GM23338 (cell line): Measurements from ENCODE around the gene CNIH3. TPM values are rescaled to one million over a fixed set of nuclear protein-coding genes. Genes with fewer than 3 reads are reported as not detected.

Source experiments
- ATAC-seq: fragments of 200-7000 bp; cut with Tn5 transposase; 3 replicates; pipeline ENCODE4 v1.9.1; 2020
- DNase-seq: peaks from one replicate; pipeline ENCODE4 v3.0.0-alpha.2; 2015; ENCODE audit warnings: low spot score
- H2AFZ ChIP-seq: fragments of 200-600 bp; sonication (generic); 2 replicates; pipeline ENCODE4 v1.8.0; 2016; ENCODE audit warnings: antibody characterized with exemption, mild to moderate bottlenecking, moderate library complexity
- H3F3A ChIP-seq: fragments of 200-600 bp; sonication (generic); replicated peaks from 2 replicates; pipeline ENCODE4 v1.8.0; 2017; ENCODE audit warnings: antibody characterized with exemption, mixed run types, low read depth
- H3K27ac ChIP-seq: fragments of 200-600 bp; sonication (generic); 2 replicates; pipeline ENCODE4 v1.6.1; 2016; ENCODE audit warnings: low read depth
- H3K27me3 ChIP-seq: fragments of 200-600 bp; sonication (generic); 2 replicates; pipeline ENCODE4 v1.8.0; 2016; ENCODE audit warnings: mild to moderate bottlenecking, mixed run types, moderate library complexity; ENCODE audit not compliant: insufficient read depth
- H3K36me3 ChIP-seq: fragments of 200-600 bp; sonication (generic); 2 replicates; pipeline ENCODE4 v1.8.0; 2016; ENCODE audit warnings: mild to moderate bottlenecking; ENCODE audit not compliant: insufficient read depth
- H3K4me1 ChIP-seq: fragments of 200-600 bp; sonication (generic); 2 replicates; pipeline ENCODE4 v1.8.0; 2016; ENCODE audit warnings: mild to moderate bottlenecking, moderate library complexity; ENCODE audit not compliant: insufficient read depth
- H3K4me2 ChIP-seq: fragments of 200-600 bp; sonication (generic); 2 replicates; pipeline ENCODE4 v1.7.1; 2017; ENCODE audit warnings: mixed run types
- H3K4me3 ChIP-seq: fragments of 200-600 bp; sonication (generic); 2 replicates; pipeline ENCODE4 v1.6.1; 2016; ENCODE audit warnings: mixed run types
- H3K79me2 ChIP-seq: fragments of 200-600 bp; sonication (generic); replicated peaks from 2 replicates; pipeline ENCODE4 v1.8.0; 2017; ENCODE audit warnings: mild to moderate bottlenecking; ENCODE audit not compliant: insufficient read depth
- H3K9me2 ChIP-seq: fragments of 200-600 bp; sonication (generic); 2 replicates; pipeline ENCODE4 v1.8.0; 2017; ENCODE audit not compliant: insufficient read depth
- H4K20me1 ChIP-seq: fragments of 200-600 bp; sonication (generic); replicated peaks from 2 replicates; pipeline ENCODE4 v1.8.0; 2017; ENCODE audit warnings: mild to moderate bottlenecking; ENCODE audit not compliant: insufficient read depth
- H3K27ac Mint-ChIP-seq: 2 replicates; pipeline ENCODE4 v1.8.0; 2020; ENCODE audit warnings: inconsistent platforms, mild to moderate bottlenecking, moderate library complexity, mixed read lengths
- H3K27me3 Mint-ChIP-seq: 3 replicates; pipeline ENCODE4 v1.8.0; 2022; ENCODE audit warnings: low read depth, mild to moderate bottlenecking, moderate library complexity, mixed read lengths, inconsistent platforms; ENCODE audit not compliant: insufficient read depth, poor library complexity
- H3K36me3 Mint-ChIP-seq: 3 replicates; pipeline ENCODE4 v1.8.0; 2021; ENCODE audit warnings: low read depth, mild to moderate bottlenecking, inconsistent platforms, moderate library complexity, mixed read lengths
- H3K4me1 Mint-ChIP-seq: 3 replicates; pipeline ENCODE4 v1.8.0; 2020; ENCODE audit warnings: mild to moderate bottlenecking, inconsistent platforms, mixed read lengths
- H3K4me3 Mint-ChIP-seq: 3 replicates; pipeline ENCODE4 v1.8.0; 2021; ENCODE audit warnings: moderate library complexity, mild to moderate bottlenecking, inconsistent platforms, mixed read lengths
- H3K9me3 Mint-ChIP-seq: 3 replicates; pipeline ENCODE4 v1.8.0; 2020; ENCODE audit warnings: moderate library complexity, mild to moderate bottlenecking, inconsistent platforms, mixed read lengths
- CREB1 ChIP-seq: fragments of 250-450 bp; sonication (Bioruptor Pico); IDR thresholded peaks from 2 replicates; pipeline ENCODE4 v1.5.0; 2020; ENCODE audit warnings: low read depth, mild to moderate bottlenecking, moderate library complexity
- ETS1 ChIP-seq: IDR thresholded peaks from 2 replicates; pipeline ENCODE4 v1.6.1; 2016; ENCODE audit warnings: antibody characterized with exemption
- EZH2 ChIP-seq: fragments of 200-600 bp; sonication (generic); IDR thresholded peaks from one replicate; pipeline ENCODE4 v1.8.0; 2017; ENCODE audit warnings: antibody characterized with exemption, mild to moderate bottlenecking, low read depth; ENCODE audit not compliant: unreplicated experiment
- EZH2phosphoT487 ChIP-seq: fragments of 200-600 bp; sonication (generic); IDR thresholded peaks from one replicate; pipeline ENCODE4 v1.8.1; 2018; ENCODE audit warnings: antibody characterized with exemption; ENCODE audit not compliant: unreplicated experiment
- JUNB ChIP-seq: IDR thresholded peaks from one replicate; pipeline ENCODE4 v1.6.1; 2016; ENCODE audit warnings: antibody characterized with exemption; ENCODE audit not compliant: unreplicated experiment
- NANOG ChIP-seq: IDR thresholded peaks from 2 replicates; pipeline ENCODE4 v1.6.1; 2016; ENCODE audit warnings: antibody characterized with exemption, borderline replicate concordance
- POLR2AphosphoS5 ChIP-seq: IDR thresholded peaks from 2 replicates; pipeline ENCODE4 v1.6.1; 2016; ENCODE audit warnings: antibody characterized with exemption, low read depth
- REST ChIP-seq: IDR thresholded peaks from one replicate; pipeline ENCODE4 v1.6.1; 2018; ENCODE audit warnings: antibody characterized with exemption; ENCODE audit not compliant: unreplicated experiment
- STAT1 ChIP-seq: IDR thresholded peaks from one replicate; pipeline ENCODE4 v1.6.1; 2016; ENCODE audit warnings: antibody characterized with exemption; ENCODE audit not compliant: unreplicated experiment
- ZNF114 ChIP-seq: fragments of 250-450 bp; sonication (Bioruptor Pico); IDR thresholded peaks from 2 replicates; pipeline ENCODE4 v1.5.0; 2020; ENCODE audit warnings: mild to moderate bottlenecking, moderate library complexity
- ZNF331 ChIP-seq: fragments of 250-450 bp; sonication (Bioruptor Pico); IDR thresholded peaks from 2 replicates; pipeline ENCODE4 v1.5.0; 2020; ENCODE audit warnings: low read depth, mild to moderate bottlenecking, moderate library complexity
- ZNF462 ChIP-seq: fragments of 250-450 bp; sonication (Bioruptor Pico); IDR thresholded peaks from 2 replicates; pipeline ENCODE4 v1.5.0; 2020; ENCODE audit warnings: mild to moderate bottlenecking, moderate library complexity
- polyA plus RNA-seq: library from polyadenylated mRNA; unstranded; fragments of >200 nt; fragmentation: Nextera tagmentation; extraction: Ambion mirVana; gene quantifications from 2 replicates; pipeline ENCODE4 v1.2.1, GENCODE V29; 2016
- total RNA-seq: library from RNA; depleted of rRNA; stranded (reverse); fragments of >200 nt; shearing (Covaris generic); gene quantifications from 2 replicates; pipeline ENCODE4 v1.2.3, GENCODE V29; 2014
- TF ChIP-seq, protein P1 (sequence below), 2 experiments: fragments of 200-600 bp in 1 of 2; sonication (generic) in 1 of 2; conservative IDR thresholded peaks; 2 replicates each; pipeline versions ENCODE4 v1.5.1 to v1.6.1; 2016 to 2017; ENCODE audit warnings: antibody characterized with exemption in 2 of 2, low read depth in 2 of 2, mild to moderate bottlenecking in 2 of 2, moderate library complexity in 1 of 2

The CNIH3 gene
- total and polyA plus RNA-seq, 2 experiments from 2014 or later: 3.6 to 5.1 TPM

GRCh38 chr1:224650290-224650689 is 34.2 kb downstream of the CNIH3 start:
- Histone ChIP-seq H2AFZ (no peak overlapping the region), H3K4me1 (peaks cover 5% of the 10 kb centered on the region; the same call in 1 of the 2 replicates), H3K36me3 (no peaks in the 10 kb centered on the region), H3F3A (no peaks in the 10 kb centered on the region), H3K4me3 (no peak overlapping the region), H3K27me3 (no peaks in the 10 kb centered on the region), H3K27ac (no peak overlapping the region), H3K4me2 (no peak overlapping the region), H3K79me2 (no peaks in the 10 kb centered on the region), H3K9me2 (no peaks in the 10 kb centered on the region), H4K20me1 (no peaks in the 10 kb centered on the region)
- Mint-ChIP-seq H3K4me1 (peaks cover 13% of the 10 kb centered on the region), H3K9me3 (no peaks in the 10 kb centered on the region), H3K4me3 (no peak overlapping the region), H3K36me3 (no peaks in the 10 kb centered on the region), H3K27ac (0 out of 2 replicates have a peak overlapping the region, but pooled peaks have one; percentile 25), H3K27me3 (peaks cover 3% of the 10 kb centered on the region)
- ATAC-seq: peak; percentile 61
- TF ChIP-seq POLR2AphosphoS5 (no peak), JUNB (no peak), NANOG (no peak), EZH2 (no peak), ETS1 (no peak), EZH2phosphoT487 (no peak), CREB1 (CRISPR knock-in tag) (no peak), REST (no peak), ZNF462 (CRISPR knock-in tag) (no peak), STAT1 (no peak), ZNF114 (CRISPR knock-in tag) (no peak), ZNF331 (CRISPR knock-in tag) (no peak)
- TF ChIP-seq, protein P1, sequence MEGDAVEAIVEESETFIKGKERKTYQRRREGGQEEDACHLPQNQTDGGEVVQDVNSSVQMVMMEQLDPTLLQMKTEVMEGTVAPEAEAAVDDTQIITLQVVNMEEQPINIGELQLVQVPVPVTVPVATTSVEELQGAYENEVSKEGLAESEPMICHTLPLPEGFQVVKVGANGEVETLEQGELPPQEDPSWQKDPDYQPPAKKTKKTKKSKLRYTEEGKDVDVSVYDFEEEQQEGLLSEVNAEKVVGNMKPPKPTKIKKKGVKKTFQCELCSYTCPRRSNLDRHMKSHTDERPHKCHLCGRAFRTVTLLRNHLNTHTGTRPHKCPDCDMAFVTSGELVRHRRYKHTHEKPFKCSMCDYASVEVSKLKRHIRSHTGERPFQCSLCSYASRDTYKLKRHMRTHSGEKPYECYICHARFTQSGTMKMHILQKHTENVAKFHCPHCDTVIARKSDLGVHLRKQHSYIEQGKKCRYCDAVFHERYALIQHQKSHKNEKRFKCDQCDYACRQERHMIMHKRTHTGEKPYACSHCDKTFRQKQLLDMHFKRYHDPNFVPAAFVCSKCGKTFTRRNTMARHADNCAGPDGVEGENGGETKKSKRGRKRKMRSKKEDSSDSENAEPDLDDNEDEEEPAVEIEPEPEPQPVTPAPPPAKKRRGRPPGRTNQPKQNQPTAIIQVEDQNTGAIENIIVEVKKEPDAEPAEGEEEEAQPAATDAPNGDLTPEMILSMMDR (conservative IDR thresholded peaks at IDR 0.05; ENCODE audit: low read depth in 2 of 2): no peak
- peak; percentile 11 for DNase-seq
